SU-DHL-6 (cell line): ENCODE measurements around the gene RGS3.

Experiments used
- H2AFZ ChIP-seq: fragments of 200-600 bp; sonication (generic); 2 replicates; pipeline ENCODE4 v1.6.1; 2014; ENCODE audit warnings: low read depth, mild to moderate bottlenecking, moderate library complexity, mixed read lengths, antibody characterized with exemption, low read length; ENCODE audit not compliant: severe bottlenecking
- H3F3A ChIP-seq: fragments of 200-600 bp; shearing (Covaris generic); 2 replicates; pipeline ENCODE4 v1.6.0; 2016; ENCODE audit warnings: antibody characterized with exemption, mild to moderate bottlenecking; ENCODE audit not compliant: insufficient read depth
- H3K27ac ChIP-seq: fragments of 200-600 bp; sonication (generic); 2 replicates; pipeline ENCODE4 v1.5.1; 2016; ENCODE audit warnings: low read depth, mild to moderate bottlenecking, low read length, moderate library complexity, mixed read lengths
- H3K27me3 ChIP-seq: fragments of 200-600 bp; sonication (generic), shearing (Covaris generic); 2 replicates; pipeline ENCODE4 v1.6.0; 2014; ENCODE audit warnings: mild to moderate bottlenecking, low read length
- H3K36me3 ChIP-seq: fragments of 200-600 bp; sonication (generic); 2 replicates; pipeline ENCODE4 v1.6.1; 2014; ENCODE audit warnings: mild to moderate bottlenecking, low read length, mixed read lengths
- H3K4me2 ChIP-seq: fragments of 300-600, 200-600 bp; shearing (Covaris generic), sonication (generic); 2 replicates; pipeline ENCODE4 v1.6.0; 2014; ENCODE audit warnings: low read length, low read depth, mild to moderate bottlenecking; ENCODE audit not compliant: poor library complexity, severe bottlenecking
- H3K4me3 ChIP-seq: fragments of 200-600 bp; sonication (generic); 2 replicates; pipeline ENCODE4 v1.5.1; 2014; ENCODE audit warnings: antibody characterized with exemption, low read length, mild to moderate bottlenecking, mixed read lengths; ENCODE audit not compliant: insufficient read depth, poor library complexity, severe bottlenecking
- H3K79me2 ChIP-seq: fragments of 200-600 bp; sonication (generic); 2 replicates; pipeline ENCODE4 v1.6.1; 2014; ENCODE audit warnings: mild to moderate bottlenecking, low read length, moderate library complexity; ENCODE audit not compliant: insufficient read depth
- H3K9ac ChIP-seq: fragments of 200-600 bp; sonication (generic); 2 replicates; pipeline ENCODE4 v1.7.0; 2014; ENCODE audit warnings: mild to moderate bottlenecking, low read length
- H3K9me2 ChIP-seq: fragments of 200-600 bp; sonication (generic); replicated peaks from 2 replicates; pipeline ENCODE4 v1.6.1; 2014; ENCODE audit warnings: low read length; ENCODE audit not compliant: insufficient read depth
- H3K9me3 ChIP-seq: fragments of 200-600 bp; sonication (generic); 2 replicates; pipeline ENCODE4 v1.6.1; 2014; ENCODE audit warnings: low read length, mixed read lengths; ENCODE audit not compliant: insufficient read depth
- H4K20me1 ChIP-seq: fragments of 200-600 bp; sonication (generic); 2 replicates; pipeline ENCODE4 v1.6.1; 2014; ENCODE audit warnings: low read depth, mild to moderate bottlenecking, antibody characterized with exemption, low read length, moderate library complexity, mixed read lengths
- EZH2phosphoT487 ChIP-seq: fragments of 200-600 bp; sonication (generic), shearing (Covaris generic); conservative IDR thresholded peaks from 2 replicates; pipeline ENCODE4 v1.6.1; 2018; ENCODE audit warnings: mild to moderate bottlenecking, antibody characterized with exemption, low read length, moderate library complexity, mixed read lengths
- TF ChIP-seq, protein P1 (sequence below): fragments of 200-600 bp; sonication (generic); IDR thresholded peaks from one replicate; pipeline ENCODE4 v1.5.1; 2017; ENCODE audit warnings: antibody characterized with exemption, mild to moderate bottlenecking, low read length, moderate library complexity; ENCODE audit not compliant: insufficient read depth, poor library complexity, severe bottlenecking

The RGS3 gene

DNA sequence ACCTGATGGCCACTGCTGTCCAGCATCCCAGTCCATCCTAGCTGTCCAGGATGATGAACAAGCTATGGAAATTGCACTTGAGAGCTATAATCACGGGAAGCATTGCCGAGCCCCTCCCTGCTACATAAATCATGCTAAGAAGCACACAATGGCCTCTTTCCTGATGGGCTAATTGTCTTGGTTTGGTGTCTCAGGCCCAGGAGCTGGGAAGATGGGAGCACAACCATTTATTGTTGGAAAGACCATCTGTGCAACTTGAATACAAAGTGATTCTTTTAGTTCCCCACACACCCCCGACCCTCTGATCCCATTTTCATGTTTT lies 80.4 kb downstream of the RGS3 start:
- Histone ChIP-seq H3K36me3 (no peaks in the 10 kb centered on the region), H4K20me1 (no peaks in the 10 kb centered on the region), H3K79me2 (no peaks in the 10 kb centered on the region), H3K27ac (no peak overlapping the region), H3K4me2 (no peak overlapping the region), H3K9me3 (no peaks in the 10 kb centered on the region), H2AFZ (no peak overlapping the region), H3K27me3 (no peaks in the 10 kb centered on the region), H3K4me3 (no peak overlapping the region), H3K9ac (no peak overlapping the region), H3F3A (no peaks in the 10 kb centered on the region), H3K9me2 (no peaks in the 10 kb centered on the region)
- TF ChIP-seq EZH2phosphoT487 = no peak
- TF ChIP-seq, protein P1, sequence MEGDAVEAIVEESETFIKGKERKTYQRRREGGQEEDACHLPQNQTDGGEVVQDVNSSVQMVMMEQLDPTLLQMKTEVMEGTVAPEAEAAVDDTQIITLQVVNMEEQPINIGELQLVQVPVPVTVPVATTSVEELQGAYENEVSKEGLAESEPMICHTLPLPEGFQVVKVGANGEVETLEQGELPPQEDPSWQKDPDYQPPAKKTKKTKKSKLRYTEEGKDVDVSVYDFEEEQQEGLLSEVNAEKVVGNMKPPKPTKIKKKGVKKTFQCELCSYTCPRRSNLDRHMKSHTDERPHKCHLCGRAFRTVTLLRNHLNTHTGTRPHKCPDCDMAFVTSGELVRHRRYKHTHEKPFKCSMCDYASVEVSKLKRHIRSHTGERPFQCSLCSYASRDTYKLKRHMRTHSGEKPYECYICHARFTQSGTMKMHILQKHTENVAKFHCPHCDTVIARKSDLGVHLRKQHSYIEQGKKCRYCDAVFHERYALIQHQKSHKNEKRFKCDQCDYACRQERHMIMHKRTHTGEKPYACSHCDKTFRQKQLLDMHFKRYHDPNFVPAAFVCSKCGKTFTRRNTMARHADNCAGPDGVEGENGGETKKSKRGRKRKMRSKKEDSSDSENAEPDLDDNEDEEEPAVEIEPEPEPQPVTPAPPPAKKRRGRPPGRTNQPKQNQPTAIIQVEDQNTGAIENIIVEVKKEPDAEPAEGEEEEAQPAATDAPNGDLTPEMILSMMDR = no peak

DNA sequence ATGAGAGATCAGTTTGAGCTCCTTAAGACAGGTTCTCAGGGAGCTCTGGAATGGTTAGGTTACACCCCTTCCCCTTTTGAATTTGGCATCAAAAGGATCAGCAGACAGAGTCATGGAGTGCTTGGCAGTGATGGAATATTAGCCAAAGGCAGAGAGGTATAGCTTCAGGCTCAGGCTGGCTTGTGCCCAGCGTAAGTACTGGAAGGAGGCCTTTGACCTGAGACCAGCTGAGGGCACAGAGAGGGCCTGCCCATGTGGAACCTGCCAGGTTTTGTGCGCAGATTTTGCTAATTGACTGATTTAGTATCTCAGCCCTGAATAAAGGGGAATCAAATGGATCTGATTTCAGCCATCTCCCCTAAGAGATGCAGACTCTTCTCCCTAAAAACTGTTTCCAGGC lies 81.5 kb downstream of the RGS3 start:
- Histone ChIP-seq H3K9ac (no peak overlapping the region), H3K36me3 (no peaks in the 10 kb centered on the region), H3K4me2 (no peak overlapping the region), H4K20me1 (no peaks in the 10 kb centered on the region), H3K4me3 (no peak overlapping the region), H3F3A (no peaks in the 10 kb centered on the region), H3K9me2 (no peaks in the 10 kb centered on the region), H2AFZ (no peak overlapping the region), H3K27ac (no peak overlapping the region), H3K9me3 (no peaks in the 10 kb centered on the region), H3K79me2 (no peaks in the 10 kb centered on the region), H3K27me3 (no peaks in the 10 kb centered on the region)
- TF ChIP-seq EZH2phosphoT487 = no peak
- TF ChIP-seq, protein P1 = no peak

DNA sequence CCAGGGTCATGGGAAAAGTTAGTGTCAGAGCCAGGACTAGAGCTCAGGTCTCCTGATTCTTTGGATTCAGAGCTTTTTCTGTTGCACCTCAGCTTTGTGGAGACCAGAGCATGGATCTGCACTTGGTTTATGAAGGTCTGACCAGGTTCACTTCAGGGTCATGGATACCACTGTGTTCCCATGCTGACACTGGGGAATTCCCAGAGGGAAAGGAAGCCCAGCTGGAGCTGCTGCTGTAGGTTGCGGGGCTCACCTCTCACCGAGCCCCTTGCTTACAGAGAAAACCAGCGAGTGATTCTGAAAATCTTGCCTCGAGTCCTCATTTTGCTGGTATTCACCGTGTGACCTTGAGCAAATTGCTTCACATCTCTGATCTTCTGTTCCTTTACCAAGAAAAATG lies 83.0 kb downstream of the RGS3 start:
- H3K9me3 ChIP-seq = no peaks in the 10 kb centered on the region

More for the DNA sequence above, 83.0 kb downstream of the RGS3 start:
- Histone ChIP-seq H3K4me3 (no peak overlapping the region), H3K4me2 (no peak overlapping the region), H3K36me3 (no peaks in the 10 kb centered on the region), H3K9ac (no peak overlapping the region), H3K27ac (no peak overlapping the region), H3F3A (no peaks in the 10 kb centered on the region), H3K9me2 (no peaks in the 10 kb centered on the region), H2AFZ (no peak overlapping the region), H3K79me2 (no peaks in the 10 kb centered on the region), H3K27me3 (no peaks in the 10 kb centered on the region), H4K20me1 (no peaks in the 10 kb centered on the region)
- no peak for TF ChIP-seq EZH2phosphoT487
- TF ChIP-seq, protein P1 = no peak
